NK-92 (cell line): Measurements from ENCODE around the gene SH3RF1.

Experiments used
- DNase-seq: peaks from one replicate; lab custom pipeline; 2025; ENCODE audit not compliant: unreplicated experiment; lab: John Stamatoyannopoulos, UW

The SH3RF1 gene

DNA sequence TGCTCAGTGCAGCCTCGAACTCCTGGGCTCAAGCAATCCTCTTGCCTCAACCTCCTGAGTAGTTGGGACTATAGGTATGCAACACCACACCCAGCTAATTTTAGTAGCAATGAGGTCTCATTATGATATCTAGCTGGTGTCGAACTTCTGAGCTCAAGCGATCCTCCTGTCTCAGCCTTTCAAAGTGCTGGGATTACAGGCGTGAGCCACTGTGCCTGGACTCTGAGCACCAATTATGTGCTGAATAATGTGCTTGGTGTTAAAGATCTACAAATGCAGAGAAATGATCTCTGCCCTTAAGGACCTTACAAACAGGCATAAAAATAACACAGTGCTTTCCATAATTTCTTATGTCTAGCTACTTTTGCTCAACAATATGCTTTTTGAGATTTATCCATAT lies 131.7 kb downstream of the SH3RF1 start:
- no peak for DNase-seq

DNA sequence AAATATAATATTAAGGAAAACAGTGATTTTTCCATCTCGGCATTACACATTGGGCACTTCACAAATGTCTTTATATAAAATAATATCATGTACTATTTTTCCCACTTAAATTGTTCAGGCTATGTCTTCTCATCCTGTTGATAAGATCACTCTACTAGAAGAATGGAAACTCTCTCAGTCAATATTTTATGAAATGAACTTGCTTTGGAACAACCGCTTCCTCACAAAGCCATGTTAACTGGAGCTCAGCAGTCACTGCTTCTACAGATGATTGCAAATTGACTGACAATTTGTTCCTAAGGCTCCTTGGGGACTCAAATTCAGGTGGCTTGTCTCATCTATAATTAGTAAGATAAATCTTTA lies 133.2 kb downstream of the SH3RF1 start:
- no peak for DNase-seq

DNA sequence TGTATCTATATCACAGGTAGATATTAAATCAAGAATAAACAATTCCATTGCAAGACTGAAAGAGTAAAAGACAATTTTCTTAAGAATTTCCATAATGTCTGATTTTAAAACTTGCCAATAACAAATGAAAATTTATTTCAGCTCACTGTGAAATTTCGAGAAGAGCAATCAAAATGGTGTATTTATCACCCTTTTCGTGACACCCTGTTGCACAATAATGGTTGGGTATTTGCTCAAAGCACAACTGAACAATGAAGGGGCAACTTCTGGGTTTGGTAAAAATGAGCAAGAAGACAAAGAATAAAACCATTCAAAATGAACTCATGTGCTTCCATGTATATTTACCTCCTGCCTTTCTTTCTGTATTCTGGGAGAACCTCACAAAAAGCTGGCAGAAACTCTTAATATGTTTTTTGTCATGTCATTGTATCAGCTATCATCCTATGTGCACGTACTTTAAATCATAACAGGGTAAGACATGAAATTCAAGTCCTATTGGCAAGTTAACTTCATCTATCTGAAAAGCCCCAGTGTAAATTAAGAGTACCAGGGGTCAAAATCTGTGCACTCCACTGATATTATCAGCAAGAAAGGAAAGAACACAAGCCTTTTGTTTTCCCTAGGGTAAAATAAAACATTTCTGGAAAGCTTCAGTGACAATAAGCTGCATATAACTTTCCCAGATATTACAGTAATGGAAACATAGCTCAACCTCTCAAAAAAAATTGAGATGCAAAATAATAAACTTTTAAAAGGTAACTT lies 133.8 kb downstream of the SH3RF1 start:
- no peak for DNase-seq

DNA sequence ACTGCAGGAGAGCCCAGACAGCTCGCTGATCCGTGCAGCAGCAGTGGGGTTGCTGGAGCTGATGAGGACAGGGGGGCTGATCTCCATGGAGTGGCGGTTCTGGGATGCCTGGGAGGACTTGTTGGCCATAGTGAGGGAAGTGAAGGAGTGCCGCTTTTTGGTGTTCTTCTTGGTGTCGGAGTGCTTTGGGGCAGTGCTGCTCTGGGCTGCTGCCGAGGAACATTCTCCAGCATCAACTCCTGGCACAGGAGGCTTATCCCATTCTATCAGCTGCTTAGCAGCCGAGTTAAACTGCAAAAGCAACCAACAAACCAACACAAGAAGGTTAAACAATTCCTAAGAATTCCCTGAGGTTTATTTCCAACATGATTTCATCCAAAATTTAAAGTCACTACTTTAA lies 134.4 kb downstream of the SH3RF1 start:
- no peak for DNase-seq

DNA sequence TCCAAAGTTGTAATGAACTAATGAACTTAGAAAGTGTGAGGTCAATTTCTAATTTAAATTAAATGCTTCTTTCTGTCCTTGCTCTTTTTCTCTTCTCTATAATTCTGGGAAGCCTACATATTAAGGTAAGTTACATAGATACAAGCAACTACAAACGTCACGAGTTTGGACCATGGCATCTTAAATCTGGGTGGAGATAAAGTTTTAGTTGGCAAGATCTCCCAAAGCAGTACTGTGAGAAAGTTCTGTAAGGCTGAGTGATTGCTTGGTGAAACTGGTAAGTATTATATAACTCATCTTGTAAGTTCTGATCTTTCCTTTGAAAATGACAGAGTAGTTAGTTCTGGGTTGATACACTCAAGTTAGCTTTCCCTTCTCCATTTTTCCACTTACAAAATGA lies 135.0 kb downstream of the SH3RF1 start:
- DNase-seq, result no peak

DNA sequence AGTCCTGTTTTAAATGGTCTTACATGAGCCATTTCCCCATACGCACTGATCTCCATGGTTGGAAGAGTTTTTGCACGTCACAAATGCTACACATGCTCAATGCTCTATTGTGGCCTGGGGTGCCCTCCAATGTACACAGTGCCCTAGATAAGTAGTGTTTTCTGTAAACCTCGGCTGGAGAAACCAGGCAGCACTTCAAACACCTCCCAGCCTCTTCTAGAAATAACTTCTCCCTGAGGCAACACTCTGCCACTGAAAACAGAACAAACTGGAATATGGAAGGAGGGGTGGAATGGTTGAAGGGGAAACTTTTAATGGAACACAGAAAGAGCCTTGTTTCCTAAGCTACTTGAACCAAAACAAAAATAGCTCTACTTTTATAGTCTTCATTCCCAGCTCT lies 136.8 kb downstream of the SH3RF1 start:
- no peak for DNase-seq

DNA sequence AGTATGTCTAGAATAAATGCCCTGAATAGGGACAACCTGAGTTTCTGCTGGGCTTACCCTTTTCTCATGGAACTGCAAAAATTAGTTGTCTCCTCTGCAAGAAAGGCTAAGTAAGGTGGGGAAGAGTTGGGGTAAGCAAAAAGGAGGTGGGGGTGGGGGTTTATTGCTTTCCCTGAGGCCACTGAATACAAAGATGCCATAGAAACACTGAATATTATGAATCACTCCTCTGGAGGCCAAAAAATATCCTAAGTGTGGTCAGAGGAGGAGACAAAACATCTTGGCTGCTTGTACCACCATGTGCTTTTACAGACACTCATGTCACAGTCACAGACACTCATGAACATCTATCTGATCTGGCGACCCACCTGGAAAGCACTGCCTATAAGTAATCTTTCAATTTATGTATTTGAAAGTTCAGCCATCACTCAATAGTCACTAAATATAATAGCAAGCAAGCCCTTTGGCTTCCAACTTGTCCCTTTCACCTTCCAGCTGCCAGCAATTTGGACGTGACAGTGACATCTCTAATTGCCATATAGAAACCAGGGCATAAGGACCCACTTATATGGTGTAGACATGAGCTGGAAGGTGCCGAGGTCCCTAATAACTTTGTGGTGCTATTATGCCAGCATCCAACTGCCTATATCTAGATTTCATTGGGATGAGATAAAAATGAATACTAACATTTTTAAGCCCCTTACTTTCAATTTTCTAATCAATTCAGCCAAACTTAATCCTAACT lies 138.0 kb downstream of the SH3RF1 start:
- DNase-seq, result no peak

DNA sequence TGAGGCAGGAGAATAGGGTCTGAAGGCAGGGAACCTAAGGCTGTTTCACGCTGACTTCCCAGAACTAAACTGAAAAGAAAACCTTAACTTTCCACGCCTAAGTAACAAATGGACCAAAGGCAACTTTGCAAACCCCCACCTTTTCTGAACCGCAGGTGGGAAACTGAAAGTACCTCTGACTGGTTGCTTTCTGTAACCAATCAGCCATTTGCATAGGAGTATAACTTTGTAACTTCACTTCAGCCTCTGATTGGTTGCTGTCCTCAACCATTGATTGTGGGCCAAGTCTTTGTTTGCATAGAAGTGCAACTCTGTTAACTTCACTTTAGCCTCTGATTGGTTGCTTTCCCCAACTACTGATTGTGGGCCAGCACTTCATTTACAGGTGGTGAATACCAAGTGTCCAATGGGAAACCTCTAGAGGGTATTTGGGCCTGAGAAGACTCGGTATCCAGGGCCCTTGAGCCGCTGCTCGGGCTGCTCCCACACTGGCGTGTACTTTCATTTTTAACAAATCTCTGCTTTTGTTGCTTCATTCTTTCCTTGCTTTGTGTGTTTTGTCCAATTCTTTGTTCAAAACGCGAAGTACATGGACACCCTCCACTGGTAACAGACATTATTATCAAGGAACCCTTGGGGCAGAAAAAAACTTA lies 139.1 kb downstream of the SH3RF1 start:
- DNase-seq, result no peak

DNA sequence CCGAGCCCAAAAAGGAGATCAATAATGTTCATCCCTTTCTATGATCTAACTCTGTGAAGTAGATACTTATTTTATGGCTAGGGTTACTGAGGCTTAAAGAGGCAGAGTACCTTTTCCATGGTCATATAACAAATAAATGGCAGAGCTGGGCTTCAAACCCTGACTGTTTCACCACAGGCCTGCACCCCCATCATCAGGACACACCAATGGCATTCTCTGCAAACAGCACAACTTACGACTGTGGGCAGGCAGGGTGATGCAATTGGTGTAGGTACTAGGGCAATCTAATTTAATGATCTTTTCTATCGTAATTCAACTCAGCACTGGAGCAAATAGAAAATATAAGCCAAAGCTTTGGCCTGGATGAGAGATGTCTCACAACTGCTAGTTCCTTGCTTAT lies 141.9 kb downstream of the SH3RF1 start:
- no peak for DNase-seq

DNA sequence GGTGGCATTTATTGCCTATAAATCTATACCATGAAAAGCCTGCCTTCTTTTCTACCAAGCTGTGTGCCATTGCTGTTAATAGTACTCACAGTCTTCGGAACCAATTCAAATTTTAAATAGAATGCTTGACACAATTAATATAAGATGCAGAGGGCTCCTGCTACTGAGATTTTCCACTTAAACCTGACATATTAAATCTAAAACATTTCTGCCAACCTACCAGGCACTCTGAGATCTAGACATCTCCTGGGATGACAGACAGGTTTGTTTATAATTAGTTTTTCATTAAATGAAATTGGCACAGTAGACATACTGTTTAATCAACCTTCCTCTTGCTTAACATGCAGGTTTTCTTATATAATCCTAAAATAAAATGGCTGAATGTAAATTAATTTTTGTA lies 143.4 kb downstream of the SH3RF1 start:
- no peak for DNase-seq

DNA sequence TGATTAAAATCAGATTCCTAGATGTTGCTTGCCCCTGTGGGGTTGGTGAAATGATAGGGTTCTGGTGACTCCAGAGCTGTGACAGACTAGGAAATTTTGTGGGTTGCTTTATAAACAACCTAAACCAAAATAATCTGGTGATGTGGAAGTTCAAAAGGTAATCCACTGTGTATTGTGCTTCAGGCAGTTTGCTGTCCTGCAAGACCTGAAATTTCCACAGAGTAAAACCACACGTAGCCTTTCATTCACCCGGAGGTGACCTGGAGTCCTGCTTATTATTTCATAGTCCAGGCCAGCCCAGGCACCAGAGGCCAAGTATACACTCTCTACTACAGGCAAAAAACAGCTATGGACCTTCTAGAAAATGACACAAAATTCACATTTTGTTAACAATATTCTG lies 146.1 kb downstream of the SH3RF1 start:
- DNase-seq, result no peak

DNA sequence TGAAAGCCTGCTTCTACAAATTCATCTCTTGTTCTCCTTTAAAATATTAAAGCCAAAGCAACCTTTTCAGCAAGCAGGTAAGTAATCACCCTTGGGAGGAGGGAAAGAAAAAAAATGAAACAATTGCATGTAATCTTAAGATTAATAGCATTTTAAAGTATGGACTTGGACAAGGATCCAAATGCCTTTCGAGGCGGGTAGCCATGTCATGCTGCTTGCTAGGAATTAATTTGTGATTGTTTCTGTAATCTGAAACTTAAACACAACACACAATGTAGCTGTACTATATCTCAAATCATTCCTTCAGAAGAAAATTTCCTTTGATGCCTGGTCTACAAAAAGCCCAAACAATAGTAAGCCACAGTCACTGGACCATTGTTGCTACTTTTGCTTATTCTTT lies 148.3 kb downstream of the SH3RF1 start:
- DNase-seq, result no peak

DNA sequence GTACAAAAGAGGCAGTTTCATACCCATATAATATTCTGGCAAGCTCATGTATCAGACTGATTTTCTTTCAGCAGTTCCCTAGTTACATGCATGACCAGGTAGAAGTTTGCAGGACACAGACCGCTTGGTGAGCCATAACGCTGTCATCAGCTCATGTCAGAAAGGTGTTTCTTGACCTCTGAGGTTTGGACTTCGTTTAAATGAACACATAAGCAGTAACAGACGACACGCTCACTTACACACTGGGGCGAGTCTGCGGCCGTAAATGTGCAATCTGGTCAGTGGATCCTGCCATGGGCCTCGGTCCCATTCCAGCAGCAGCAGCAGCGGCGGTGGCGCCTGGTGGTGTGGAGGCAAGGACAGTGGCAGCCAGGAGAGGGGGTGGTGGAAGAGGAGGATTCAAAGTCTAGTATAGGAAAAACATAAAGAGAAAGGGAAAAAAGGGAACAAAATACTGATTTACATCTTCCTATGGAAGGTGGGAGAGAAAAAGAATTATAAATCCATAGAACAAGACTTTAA lies 148.8 kb downstream of the SH3RF1 start:
- no peak for DNase-seq

DNA sequence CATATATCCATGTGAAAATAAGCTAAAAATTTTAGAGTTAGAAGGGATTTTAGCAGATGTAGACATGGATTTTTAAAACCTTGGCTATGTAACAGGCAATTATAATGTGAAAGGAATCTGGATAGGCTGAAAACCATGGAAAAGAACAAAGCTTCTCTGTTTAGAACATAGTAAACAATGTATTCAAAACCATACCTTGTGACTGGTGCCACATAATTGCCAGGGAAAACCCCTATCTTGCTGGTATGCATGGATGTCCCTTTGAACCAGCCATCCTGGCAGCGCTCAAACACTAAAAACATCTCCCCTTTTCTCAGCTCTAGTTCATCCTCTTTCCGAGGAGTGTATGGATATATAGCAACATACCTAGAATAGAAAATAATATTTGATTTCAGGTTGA lies 150.1 kb downstream of the SH3RF1 start:
- DNase-seq, result no peak

DNA sequence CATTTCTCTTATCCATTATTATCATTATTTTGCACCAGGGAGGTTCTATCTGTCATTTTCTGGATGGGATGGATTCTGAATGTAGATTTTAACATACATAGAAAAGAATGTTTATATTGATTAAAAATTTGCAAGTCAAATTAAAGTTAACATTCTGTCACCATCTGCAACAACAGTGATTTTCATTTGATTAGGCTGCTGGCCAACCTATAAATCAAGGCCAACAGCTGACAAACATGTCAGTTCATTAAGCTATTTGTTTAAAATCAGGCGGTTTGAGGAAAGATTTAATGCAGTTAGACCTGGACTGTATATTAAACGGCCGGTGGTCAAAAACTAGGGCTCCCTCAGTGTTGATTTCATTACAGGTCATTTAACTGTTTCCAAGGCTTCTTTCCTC lies 151.2 kb downstream of the SH3RF1 start:
- DNase-seq, result no peak

DNA sequence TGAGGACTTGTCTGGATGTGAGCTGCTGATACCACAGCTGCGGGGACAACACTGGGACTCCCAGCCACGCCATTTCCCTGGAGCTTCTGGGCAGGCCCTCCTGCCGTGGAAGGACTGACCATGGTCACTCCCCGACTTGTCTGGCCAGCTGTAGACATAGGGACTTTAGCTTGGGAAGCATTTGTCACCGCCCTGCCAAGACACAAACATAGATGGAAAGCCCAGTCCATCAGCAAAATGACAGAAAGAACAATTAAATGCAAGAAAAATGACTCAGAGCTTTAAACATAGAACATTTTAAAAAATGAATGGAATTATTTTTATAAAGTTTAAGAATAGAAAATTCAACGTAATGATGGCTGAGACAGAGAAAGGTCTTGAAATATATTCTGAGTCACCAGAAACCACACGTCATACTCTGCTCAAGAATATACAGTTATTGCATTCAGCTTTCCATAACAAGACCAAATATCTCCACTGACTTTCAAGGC lies 153.1 kb downstream of the SH3RF1 start:
- no peak for DNase-seq

DNA sequence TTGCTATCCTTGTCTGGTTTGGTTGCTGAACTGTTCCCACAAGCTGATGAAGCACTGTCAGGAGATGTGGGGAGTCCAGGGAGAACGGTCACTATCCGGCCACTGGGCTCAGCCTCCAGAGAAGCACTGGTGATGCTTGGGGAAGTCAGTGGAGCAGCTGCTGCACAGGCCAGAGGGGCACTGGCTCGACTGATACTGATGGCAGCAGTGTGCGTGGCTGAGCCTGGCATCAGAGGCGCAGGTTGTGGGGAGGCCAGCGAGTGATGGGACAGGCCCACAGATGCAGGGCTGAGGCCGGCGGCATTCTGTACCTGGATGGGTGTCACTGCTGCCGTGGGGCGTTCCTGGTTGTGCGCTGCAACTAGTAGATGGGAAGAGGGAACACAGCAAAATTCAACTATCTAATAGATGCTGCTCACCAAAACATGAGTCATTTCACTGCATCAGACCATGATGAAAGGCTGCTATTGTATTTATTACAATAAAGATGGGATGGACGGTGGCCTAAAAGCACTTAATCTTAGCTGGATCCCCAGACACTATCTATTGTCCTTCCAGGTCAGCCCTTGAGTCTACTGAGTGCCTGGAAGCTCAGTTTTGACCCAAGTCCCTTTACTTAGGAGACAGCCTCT lies 154.4 kb downstream of the SH3RF1 start:
- no peak for DNase-seq

DNA sequence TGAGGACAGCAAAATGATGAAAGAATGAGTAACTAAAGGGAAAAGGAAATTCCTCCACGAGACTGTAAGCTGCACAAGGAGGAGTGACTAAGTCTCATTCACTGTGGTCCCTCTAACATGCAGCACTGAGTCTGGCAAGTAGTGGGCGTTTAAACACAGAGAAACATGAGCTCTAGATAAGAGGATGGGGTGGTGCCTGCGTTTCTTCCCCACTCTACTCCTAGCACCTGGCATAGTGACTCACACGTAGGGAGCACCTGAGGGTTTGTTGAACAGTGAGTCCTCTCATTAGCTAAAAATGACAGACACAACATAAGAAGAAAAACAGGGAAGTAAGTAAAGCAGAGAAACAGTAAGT lies 154.9 kb downstream of the SH3RF1 start:
- DNase-seq, result no peak

DNA sequence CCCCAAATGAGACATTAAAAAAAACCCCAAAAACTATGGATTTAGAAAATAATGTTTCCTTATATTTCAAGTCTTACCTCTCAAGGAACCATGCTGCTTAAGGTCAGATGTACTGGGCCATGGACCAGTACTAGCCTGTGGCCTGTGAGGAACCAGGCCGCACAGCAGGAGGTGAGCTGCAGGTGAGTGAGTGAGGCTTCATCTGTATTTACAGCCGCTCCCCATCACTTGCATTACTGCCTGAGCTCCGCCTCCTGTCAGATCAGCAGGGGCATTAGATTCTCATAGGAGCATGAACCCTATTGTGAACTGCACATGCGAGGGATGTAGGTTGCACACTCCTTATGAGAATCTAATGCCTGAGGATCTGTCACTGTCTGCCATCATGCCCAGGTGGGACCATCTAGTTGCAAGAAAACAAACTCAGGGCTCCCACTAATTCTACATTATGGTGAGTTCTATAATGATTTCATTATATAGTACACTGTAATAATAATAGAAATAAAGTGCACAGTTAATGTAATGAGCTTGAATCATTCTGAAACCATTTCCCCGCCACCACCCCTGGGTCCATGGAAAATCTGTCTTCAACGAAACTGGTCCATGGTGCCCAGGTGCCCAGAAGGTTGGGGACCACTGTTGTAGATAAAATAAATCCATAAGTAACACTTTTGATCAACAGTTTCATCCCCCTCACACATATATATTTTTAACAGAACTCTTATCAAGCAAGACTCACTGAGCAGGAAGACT lies 155.4 kb downstream of the SH3RF1 start:
- no peak for DNase-seq

DNA sequence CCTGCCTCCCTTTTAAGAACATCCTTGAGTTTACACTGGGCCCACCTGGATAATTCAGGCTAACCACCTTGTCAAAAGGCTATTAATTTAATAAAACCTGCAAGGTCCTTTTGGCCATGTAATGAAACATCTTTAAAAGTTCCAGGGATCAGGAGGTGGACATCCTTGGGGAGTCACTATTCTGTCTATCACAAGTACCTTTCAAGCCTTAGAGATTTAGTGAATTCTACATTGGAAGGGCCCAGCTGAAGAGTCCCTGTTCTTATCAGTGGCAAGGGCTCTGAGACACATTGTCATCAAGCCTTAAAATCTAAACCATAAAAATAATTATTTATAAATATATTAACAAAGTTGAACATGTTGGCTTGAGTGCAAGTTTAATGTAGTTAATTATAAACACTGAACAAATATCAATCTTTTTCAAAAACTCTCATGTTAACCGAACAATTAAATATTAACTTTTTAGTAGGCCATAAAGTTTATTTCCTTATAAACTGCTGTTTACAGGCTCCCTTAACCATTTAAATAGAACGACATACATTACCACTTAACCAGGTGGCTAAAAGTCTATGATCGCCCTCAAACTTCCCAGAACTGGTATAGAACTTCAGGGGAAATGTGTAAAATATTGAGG lies 156.3 kb downstream of the SH3RF1 start:
- no peak for DNase-seq
